22Rv1 (cell line): ENCODE results near the gene WAPL.

Experiments
- ZFX ChIP-seq: fragments of 450-650 bp; IDR thresholded peaks from 2 replicates; pipeline ENCODE4 v1.6.1; 2017; ENCODE audit warnings: antibody characterized with exemption, borderline replicate concordance
- TF ChIP-seq, protein P1 (sequence below): fragments of 450-650 bp; IDR thresholded peaks from 2 replicates; pipeline ENCODE4 v1.5.1; 2017; ENCODE audit warnings: mild to moderate bottlenecking

GRCh38 chr10:86447432-86447831 is 74.2 kb downstream of the WAPL start:
- TF ChIP-seq, protein P1, sequence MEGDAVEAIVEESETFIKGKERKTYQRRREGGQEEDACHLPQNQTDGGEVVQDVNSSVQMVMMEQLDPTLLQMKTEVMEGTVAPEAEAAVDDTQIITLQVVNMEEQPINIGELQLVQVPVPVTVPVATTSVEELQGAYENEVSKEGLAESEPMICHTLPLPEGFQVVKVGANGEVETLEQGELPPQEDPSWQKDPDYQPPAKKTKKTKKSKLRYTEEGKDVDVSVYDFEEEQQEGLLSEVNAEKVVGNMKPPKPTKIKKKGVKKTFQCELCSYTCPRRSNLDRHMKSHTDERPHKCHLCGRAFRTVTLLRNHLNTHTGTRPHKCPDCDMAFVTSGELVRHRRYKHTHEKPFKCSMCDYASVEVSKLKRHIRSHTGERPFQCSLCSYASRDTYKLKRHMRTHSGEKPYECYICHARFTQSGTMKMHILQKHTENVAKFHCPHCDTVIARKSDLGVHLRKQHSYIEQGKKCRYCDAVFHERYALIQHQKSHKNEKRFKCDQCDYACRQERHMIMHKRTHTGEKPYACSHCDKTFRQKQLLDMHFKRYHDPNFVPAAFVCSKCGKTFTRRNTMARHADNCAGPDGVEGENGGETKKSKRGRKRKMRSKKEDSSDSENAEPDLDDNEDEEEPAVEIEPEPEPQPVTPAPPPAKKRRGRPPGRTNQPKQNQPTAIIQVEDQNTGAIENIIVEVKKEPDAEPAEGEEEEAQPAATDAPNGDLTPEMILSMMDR: no peak
- TF ChIP-seq ZFX: no peak
